ENCODE results near the gene SAXO2.
"Not testable (repeated sequence)": the region's sequence is repeated elsewhere in the genome, so short reads cannot be mapped to it uniquely, and the experiment has no call there.

The SAXO2 gene

DNA sequence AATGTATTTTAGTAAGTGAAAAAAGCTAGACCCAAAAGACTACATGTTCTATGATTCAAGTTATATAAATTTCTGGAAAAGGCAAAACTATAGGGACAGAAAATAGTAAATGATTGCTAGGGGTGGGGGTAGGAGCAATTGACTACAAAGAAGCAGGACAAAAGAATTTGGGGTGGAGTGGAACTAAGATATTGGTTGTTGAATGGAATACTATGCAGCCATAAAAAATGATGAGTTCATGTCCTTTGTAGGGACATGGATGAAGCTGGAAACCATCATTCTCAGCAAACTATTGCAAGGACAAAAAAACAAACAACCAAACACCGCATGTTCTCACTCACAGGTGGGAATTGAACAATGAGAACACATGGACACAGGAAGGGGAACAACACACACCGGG, 25.6 kb downstream of the SAXO2 start:
- not testable (repeated sequence) for DNase-seq

DNA sequence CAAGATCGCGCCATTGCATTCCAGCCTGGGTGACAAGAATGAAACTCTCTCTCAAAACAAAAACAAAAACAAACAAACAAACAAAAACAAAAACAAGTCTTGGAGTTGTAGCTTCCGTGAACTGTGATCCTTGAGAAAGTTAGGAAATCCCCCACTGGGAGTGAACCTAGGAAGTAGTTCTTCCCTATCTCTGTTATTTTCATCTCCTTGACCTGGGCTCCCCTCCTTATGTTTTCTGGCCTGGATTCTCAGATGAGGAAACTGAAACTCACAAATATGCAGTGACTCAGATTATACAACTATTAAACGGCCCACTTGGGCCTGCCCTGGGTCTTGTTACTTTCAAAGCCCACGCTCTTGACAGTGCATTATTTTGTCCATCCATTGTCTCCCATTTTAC, 29.7 kb downstream of the SAXO2 start:
- no peak for DNase-seq

DNA sequence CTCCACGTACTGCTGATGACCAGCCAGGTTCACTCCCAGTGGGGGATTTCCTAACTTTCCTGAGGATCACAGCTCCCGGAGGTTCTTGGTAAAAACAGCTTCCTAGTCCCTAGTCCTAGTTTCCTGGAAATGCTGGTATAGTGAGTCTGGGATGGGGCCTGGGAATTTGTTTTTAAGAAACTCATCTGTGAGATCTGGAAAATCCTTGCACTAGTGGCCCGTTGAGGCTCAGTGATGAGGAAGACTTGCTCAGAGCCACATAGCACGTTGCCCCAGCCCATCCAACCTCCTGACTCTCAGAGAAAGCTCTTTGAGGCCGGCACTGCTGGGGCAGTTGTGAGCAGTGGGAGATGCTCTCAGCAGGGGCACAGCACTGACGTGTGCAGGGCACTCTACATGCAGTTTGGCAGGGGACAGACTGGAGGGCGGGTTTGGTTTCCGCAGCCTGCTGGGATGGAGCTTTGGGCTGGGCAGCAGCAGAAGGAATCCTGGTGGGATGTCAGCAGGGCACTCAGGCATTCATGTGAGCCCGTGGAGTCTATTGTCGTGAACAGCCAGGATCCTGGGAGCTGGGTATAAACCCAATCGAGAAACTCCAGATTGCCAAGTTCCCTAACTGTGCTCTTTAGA, 31.6 kb downstream of the SAXO2 start:
- no peak for DNase-seq

DNA sequence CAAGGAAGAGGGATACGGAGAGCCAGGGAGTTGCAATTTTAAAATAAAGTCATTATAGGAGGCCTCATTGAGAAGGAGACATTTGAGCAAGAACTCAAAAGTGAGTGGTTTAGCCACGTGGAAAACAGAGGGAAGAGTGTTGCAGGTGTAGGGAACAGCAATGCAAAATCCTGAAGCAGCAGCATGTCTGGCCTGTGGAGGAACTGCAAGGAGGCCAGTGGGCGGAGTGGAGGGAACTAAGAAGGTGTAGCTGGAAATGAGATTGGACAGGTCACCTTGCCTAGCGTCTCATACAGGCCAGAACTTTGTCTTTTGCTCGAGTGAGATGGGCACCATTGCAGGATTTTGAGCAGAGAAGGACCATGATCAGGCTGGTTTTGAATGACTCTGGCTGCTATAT, 34.9 kb downstream of the SAXO2 start:
- DNase-seq = no peak

DNA sequence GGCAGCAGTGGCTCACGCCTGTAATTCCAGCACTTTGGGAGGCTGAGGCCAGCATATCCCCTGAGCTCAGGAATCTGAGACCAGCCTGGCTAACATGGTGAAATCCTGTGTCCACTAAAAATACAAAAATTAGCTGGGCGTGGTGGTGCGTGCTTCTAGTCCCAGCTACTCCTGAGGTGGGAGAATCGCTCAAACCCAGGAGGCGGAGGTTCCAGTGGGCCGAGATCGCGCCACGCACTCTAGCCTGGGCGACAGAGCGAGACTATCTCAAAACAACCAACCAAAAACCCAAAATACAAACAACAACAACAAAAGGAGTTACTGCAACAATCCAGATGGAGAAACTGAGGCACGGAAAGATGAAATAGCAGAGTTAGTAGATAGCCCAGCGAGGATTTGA, 35.4 kb downstream of the SAXO2 start:
- DNase-seq = no peak

DNA sequence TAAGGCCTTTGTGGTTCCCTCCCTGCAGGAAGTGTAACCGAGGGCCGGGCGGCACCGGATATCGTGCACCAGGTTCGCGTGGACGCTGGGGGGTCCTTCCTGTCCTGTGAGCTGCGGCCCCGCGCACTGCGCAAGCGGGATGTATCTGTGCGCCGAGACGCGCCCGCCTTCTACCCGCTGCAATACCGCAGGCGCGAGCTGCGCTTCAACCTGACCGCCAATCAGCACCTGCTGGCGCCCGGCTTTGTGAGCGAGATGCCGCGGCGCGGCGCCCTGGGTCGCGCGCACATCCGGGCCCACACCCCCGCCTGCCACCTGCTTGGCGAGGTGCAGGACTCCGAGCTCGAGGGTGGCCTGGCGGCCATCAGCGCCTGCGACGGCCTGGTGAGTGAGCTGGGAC, 35.9 kb downstream of the SAXO2 start:
- no peak for DNase-seq

DNA sequence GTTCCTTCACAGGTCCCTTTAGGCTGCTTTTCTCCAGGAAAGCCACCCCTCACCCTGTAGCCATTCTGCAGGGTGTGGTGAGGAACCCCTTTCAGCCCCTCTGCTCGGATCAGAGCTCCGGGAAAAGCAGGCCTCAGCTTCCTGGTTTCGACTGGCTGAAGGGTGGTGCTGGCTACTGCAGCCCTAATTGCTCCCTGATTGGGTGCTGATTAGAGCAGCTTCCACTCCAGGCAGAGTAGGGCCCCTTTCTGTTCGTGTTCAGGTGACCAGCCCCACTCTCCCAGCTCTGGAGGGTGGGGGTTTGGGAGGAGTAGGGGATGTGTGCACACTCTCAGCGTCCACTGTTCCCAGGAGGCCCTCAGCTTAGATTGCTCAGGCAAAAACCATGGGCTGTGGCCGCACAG, 36.9 kb downstream of the SAXO2 start:
- not testable (repeated sequence) for DNase-seq

DNA sequence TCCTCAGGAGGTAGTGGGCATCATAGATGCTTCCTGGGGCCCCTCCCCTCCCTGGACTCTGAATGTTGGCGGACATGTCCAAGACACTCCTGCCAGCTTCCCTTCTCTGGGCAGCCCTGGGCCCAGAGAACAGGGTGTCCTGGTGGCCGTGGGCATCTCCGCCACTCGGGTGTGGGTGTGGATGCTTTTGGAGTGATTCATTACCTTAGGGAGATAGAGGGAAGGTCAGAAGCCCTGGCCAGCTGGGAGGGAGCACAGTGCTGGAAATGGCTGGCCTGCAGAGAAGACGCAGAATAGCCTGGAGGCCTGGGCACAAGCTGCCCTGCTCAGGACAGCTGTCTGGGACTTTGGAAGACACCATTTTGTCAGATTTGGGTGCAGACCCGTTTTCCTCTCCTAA, 37.7 kb downstream of the SAXO2 start:
- DNase-seq = not testable (repeated sequence)

DNA sequence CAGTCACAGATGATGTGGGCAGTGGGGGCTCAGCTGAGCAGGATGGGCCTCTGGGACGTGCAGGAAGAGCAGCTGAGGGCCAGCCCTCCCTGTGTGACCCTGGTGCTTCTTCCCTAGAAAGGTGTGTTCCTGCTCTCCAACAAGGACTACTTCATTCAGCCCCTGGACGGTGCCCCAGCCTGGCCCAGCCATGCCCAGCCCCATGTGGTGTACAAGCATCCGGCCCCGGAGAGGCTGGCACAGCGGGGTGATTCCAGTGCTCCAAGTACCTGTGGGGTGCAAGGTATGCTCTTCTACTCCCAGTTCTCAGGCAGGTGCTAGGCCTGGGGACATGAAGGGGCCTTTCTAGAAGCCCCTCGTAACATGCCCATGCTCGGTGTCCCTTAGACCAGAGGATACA, 38.3 kb downstream of the SAXO2 start:
- DNase-seq = no peak

DNA sequence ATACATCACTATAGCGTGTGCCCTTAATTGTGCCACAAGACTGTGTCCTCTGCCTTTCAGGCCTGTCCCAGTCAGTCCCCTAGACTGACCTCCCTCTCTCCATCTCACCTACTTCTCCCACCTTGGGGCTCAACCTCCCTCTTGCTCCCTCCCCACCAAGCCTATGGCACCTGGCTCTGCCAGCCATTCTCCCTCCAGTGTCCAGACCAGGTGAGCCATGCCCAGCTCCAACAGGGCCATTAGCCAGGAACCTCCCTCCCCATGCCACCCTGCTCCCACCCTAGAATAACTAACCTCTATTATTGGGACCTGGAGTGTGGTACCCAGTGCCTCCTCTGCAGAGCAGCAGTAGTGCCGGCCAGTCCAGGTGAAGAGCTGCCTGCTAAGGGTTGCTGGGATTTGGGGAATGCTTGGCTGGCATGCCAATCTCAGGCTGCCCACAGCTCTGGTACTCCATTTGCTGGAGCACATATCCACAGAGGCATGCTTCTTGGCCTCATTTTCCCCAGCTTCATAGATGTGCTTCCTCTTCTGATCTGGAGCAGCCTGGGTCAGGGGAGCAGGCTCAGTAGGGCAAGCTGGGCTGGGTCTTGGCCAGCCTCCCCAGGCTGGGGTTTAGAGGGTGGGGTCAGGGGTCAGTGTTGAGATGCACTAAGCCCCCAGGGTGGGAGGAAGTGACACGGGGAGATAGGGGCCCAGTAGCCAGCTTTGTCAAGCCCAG, 38.8 kb downstream of the SAXO2 start:
- no peak for DNase-seq

DNA sequence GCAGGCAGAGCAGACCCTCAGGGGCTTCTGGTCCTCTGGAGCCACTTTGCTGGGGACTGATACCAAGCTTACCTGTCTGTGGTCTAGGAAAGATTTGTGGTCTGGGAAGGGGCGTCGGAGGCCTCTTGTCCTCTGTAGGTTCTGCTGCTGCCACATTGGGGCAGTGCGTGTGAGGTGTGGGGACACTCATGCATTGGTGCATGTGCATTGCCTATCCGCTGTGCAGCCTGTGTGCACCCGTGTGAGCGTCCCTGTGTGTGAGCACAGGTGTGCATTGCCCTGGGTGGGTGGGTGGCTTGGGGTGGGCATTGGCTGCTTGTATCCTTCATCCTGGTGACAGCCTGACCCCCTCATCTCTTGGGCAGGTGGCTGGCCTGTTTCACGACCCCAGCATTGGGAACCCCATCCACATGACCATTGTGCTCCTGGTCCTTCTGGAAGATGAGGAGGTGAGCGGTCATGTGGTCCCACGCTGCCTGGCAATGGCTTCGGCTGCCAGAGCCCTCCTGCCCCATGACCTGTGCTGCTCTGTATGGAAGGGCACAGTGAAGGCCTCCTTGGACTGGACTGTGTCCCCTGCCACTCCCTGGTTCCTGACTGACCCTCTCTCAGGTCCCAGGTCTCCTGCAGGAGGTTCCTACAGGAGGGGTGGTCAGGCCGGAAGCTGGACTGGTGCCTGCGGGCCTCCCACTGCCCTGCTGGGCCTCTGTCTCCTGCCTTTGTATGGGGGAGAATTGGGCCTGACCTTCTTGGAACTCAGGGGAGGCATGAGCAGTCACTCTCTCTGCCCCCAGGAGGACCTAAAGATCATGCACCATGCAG, 41.5 kb downstream of the SAXO2 start:
- DNase-seq = no peak

DNA sequence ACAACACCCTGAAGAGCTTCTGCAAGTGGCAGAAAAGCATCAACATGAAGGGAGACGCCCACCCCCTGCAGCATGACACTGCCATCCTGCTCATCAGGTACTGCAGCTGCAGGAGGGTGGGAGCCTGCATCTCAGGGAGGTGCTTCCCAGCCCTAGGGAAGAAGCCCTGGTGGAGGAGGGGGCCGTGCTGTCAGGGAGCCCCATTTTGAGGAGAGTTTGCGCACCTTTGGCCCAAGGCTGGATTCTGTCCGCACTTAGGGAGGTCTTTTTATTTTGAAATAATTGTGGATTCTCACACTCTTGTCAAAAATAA, 42.1 kb downstream of the SAXO2 start:
- DNase-seq = no peak

DNA sequence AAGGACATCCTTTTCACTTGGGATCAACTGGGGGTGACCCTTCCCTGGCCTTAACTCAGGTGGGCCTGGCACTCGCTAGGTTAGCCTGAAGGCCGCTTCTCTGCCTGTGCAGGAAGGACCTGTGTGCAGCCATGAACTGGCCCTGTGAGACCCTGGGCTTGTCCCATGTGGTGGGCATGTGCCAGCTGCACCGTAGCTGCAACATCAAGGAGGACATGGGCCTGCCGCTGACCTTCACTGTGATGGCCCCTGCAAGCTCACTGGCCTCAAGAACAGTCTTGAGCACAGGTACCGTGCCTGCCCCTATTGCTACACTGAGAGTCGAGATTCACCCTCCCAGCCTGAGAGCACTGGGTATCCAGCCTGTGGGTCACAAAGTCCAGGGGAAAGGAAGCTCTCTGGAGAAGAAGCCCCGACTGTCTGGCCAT, 43.0 kb downstream of the SAXO2 start:
- no peak for DNase-seq

DNA sequence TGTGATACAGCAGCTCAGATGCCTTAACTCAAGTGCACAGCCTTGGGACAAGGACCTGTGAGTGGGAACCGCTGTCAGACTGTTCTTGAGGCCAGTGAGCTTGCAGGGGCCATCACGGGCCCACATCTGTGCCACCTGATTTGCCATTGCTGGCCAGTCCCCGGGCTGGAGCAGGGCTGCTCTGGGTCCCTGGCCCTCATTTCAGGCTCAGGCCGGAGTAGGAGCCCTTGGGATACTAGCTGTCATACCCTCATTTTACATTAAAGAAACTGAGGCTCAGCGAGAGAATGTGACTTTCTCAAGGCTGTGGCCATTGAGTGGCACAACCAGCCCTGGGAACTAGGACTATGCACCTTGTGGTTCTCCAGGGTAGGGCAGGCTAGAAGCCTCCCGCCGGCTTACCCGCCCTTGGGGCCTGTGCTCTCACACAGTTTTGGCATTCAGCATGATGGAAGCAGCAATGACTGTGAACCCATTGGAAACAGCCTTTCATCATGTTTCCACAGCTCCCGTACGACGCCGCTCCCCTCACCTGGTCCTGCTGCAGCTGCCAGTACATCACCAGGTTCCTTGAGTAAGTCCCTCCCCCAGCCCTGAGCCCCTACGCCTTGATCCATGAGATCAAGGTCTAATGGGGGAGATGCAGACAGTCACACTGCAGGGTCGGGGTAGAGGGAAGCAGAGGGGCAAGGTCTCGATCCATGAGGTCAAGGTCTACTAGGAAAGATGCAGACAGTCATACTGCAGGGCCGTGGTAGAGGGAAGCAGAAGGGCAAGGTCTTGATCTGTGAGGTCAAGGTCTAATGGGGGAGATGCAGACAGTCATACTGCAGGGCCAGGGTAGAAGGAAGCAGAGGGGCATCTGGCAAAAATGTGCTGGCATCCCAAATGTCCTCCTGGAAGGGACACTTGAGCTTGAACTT, 44.4 kb downstream of the SAXO2 start:
- no peak for DNase-seq

DNA sequence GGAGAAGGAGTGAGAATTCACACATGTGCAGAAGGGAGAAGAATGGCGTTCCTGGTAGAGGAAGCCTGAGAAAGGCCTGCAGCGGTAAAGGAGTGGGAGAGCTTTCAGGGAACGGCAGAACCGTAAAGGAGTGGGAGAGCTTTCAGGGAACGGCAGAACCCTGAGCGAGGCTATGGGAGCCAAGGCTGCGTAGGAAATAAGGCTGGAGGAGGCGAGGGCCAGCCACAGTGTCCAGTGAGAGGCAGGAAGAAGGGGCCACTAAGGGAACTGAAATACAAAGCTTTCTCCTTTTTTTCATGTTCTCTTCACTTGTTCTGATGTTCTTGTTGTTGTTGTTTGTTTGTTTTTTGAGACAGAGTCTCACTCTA, 45.1 kb downstream of the SAXO2 start:
- no peak for DNase-seq

DNA sequence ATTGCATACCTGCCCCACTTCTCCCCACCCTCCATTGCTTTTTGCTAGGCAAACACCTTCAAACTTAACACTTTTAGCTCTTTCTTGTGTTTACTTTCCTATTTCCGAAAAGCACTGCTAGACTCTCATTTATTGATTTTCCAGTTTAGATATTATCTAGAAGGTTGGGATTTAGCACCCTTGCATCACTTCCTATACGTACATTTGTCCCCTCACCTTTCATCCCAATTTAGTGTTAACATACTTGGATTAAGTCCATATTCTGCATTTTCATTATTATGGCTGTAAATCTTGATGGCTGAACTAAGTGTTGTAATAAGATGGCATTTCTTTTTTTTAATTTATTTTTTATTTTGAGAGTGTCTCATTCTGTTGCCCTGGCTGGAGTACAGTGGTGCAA, 47.2 kb downstream of the SAXO2 start:
- DNase-seq = no peak

DNA sequence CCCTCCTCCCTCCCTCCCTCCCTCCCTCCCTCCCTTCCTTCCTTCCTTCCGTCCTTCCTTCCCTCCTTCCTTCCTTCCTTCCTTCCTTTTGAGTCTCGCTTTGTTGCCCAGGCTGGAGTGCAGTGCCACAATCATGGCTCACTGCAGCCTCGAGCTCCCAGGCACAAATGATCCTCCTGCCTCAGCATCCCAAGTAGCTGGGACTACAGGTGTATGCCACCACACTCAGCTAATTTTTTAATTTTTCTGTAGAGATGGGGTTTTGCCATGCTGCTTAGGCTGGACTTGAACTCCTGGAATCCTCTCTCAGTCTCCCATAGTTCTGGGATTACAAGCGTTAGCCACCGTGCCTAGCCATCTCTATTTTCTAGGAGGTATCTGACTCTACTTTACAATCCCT, 48.7 kb downstream of the SAXO2 start:
- not testable (repeated sequence) for DNase-seq

DNA sequence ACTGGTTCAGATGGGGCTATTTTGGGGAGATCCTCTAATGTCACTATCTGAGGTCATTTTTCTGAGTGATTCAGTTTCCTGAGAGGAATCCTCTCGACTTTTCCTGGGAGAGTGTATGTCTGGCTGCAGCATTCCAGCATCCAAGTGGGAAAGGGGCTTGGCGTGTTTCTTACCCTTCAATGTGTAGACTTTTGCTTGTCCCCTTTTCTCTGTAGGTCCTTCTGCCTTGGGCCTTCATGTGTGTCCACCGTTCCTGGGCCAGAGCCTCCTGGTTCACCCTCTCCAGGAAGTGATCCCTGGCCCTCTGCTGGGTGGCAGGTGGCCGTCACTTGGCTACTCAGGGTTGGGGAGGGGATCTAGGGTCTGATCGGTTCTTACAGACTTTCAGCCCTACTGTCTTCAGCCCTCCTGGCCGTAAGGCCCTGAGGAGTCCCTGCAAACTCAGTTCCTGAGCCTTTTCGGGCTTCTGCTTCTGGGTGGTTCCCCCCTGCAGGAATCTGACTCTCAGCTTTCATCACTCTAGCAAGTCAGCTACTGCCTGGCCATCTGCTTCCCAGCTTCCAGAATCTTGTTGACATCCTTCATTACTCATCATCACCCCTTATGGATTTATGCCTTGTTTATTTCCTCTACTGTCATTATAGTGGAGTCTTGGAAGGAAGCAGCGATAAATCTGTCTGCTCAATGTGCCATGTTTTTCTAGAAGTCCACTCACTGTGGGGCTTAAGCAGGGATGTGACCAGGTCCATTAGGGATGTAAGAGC, 50.1 kb downstream of the SAXO2 start:
- no peak for DNase-seq

DNA sequence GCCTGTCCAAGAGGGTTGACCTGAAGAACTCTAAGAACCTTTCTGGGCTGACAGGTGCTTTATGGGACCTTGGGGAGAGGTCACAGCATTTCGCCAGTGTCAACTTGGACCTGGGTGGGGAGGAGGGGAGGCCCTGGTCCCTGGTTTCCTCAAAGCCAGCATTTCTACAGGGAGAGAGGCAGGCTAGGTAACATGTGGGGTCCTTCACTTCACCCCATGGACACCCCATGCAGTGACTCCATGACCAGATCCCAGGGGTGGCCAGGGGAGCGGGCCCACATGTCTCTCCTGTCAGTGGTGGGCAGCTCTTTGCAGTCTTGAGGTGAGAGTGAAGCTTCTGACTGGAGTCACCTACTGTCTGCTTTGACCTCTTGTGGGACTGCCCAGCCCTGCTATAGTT, 50.8 kb downstream of the SAXO2 start:
- no peak for DNase-seq

DNA sequence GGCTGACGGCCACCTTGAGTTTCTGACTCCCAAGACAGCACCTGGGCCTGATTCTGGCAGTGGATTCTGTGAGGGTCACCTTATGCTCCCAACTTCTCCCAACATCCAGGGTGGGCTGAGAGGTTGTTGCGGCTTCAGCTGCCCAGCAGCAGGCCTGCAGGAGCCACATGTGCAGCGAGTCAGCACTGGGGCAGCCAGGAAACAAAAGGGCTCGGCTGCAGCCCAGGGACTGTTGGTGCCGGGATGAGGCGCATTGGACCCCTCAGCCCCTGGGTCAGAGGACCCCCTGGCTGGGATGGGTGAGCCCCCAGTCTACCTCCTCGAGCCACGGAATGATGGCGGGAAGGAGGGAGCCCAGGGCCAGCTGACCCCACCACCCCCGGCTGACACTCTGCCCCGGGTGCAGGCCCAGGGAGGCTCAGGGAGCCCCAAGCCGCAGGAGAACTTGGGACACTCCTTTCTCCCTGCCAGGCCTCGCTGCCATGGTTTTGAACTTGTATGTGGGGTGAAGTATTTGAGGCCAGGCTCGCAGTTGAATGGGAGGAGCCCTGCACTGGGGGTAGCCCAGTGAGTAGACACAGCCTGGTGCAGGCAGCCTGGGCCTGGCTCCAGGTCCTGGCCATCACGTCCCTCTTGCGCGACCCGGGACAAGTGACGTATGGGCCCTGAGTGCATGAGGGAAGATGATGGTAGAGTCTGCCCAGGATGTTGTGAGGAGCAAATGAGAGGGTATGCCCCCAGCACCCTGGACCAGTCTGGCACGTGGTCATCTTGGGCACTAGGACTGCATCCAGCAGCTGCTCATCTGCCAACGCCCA, 51.5 kb downstream of the SAXO2 start:
- not testable (repeated sequence) for DNase-seq

DNA sequence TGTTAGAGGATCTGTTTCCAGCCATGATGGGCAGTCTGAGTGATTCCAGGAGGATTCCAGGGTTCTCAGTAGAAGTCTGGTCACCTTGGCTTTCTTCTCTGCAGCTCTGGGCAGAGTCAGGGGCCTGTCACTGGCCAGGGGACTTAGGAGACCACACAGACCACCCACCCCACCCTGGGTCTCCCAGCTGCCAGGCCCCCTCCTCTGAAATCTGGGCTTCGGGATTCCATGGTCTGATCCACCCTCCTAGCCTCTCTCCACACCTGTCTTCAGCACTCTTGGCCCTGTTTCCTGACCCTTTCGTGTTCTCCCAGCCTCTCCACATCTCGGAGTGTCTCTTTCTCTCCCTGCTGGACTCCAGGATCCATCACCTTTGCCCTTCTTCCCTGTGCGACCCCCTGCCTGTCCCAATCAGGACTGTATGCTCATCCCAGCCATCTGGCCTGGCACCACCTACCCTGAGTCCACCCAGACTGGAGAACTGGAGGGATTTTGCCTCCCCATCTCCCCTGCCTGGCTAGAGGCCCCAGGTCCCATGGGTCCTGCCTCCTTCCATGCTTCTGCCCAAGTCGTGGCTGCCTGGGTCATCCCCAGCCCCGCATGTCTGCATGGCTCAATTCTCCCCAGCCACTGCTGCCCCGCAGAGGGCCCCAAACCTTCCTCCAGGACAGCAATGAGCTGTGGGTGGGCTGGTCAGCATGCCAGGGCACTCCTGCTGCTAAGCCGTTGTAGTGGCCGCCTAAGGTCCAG, 52.3 kb downstream of the SAXO2 start:
- no peak for DNase-seq
